MCF 10A (cell line): Measurements from ENCODE around the gene FXR1. TPM values are rescaled to one million over a fixed set of nuclear protein-coding genes. Genes with fewer than 3 reads are reported as not detected.

Source experiments
- BruUV-seq: library from RNA; stranded (reverse); fragments of 400-500 nt; replicated peaks from 2 replicates; lab custom pipeline; 2021; lab: Mats Ljungman, UMichigan
- CTCF ChIA-PET: fragments of 300-600 bp; sonication (Branson Sonifier 250); formaldehyde crosslinking; extraction: SDS; loops from one replicate; lab custom pipeline; 2021; ENCODE audit warnings: antibody characterized with exemption, inconsistent platforms; lab: Yijun Ruan, JAX
- POLR2A ChIA-PET: fragments of 300-600, 350-650 bp; sonication (Branson Sonifier 250); formaldehyde crosslinking; extraction: SDS; loops from one replicate; lab custom pipeline; 2020; ENCODE audit warnings: antibody characterized with exemption, inconsistent platforms; lab: Yijun Ruan, JAX
- DNase-seq: peaks from one replicate; pipeline ENCODE4 v3.0.0-alpha.2; 2018; ENCODE audit not compliant: unreplicated experiment
- H3K27ac Mint-ChIP-seq: one replicate; pipeline ENCODE4 v1.8.0; 2022; ENCODE audit warnings: mild to moderate bottlenecking, low read depth, mixed read lengths; ENCODE audit not compliant: unreplicated experiment
- H3K27me3 Mint-ChIP-seq: one replicate; pipeline ENCODE4 v1.8.0; 2022; ENCODE audit warnings: mixed read lengths; ENCODE audit not compliant: insufficient read depth, unreplicated experiment
- H3K36me3 Mint-ChIP-seq: one replicate; pipeline ENCODE4 v1.8.0; 2022; ENCODE audit warnings: mild to moderate bottlenecking, moderate library complexity, mixed read lengths; ENCODE audit not compliant: insufficient read depth, unreplicated experiment
- H3K4me1 Mint-ChIP-seq: one replicate; pipeline ENCODE4 v1.8.0; 2022; ENCODE audit warnings: mixed read lengths; ENCODE audit not compliant: insufficient read depth, unreplicated experiment
- H3K4me3 Mint-ChIP-seq: one replicate; pipeline ENCODE4 v1.8.0; 2022; ENCODE audit warnings: mild to moderate bottlenecking, moderate library complexity, mixed read lengths; ENCODE audit not compliant: unreplicated experiment
- H3K9me3 Mint-ChIP-seq: one replicate; pipeline ENCODE4 v1.8.0; 2022; ENCODE audit warnings: mixed read lengths; ENCODE audit not compliant: unreplicated experiment
- CTCF ChIP-seq: fragments of 200-600 bp; IDR thresholded peaks from one replicate; pipeline ENCODE4 v1.8.0; 2022; ENCODE audit warnings: antibody characterized with exemption, mild to moderate bottlenecking; ENCODE audit not compliant: unreplicated experiment
- intact Hi-C: fragments of 100-400 bp; cut with micrococcal nuclease; formaldehyde crosslinking; loops from 2 replicates; pipeline ENCODE4 v1.14.1; 2022
- total RNA-seq: library from RNA; stranded (reverse); gene quantifications from 2 replicates; pipeline ENCODE4 v1.2.3, GENCODE V29; 2022

Gene FXR1
- total RNA-seq, 1 experiment from 2014 or later = 166 TPM

GRCh38 chr3:180973543-180973942 is 61.1 kb downstream of the FXR1 start:
- intact Hi-C loops = no loop called here
- Mint-ChIP-seq H3K4me3 (no peak overlapping the region), H3K27ac (no peak overlapping the region), H3K4me1 (no peaks in the 10 kb centered on the region), H3K27me3 (no peaks in the 10 kb centered on the region), H3K9me3 (no peaks in the 10 kb centered on the region), H3K36me3 (peaks cover 64% of the 10 kb centered on the region)
- TF ChIP-seq CTCF = no peak
- no peak for DNase-seq
- ChIA-PET POLR2A (interaction anchor here (0.6 to 1.2 kb wide), 2 partner anchors 18 to 126 kb away, joined by 3 to 4 read pairs; no protein-coding TSS in a partner anchor), CTCF (no interaction called here)
- no TSS peak for BruUV-seq

- CTCF ChIA-PET = no interaction called here
Measured at GRCh38 chr3:180974286-180974685, 61.8 kb downstream of the FXR1 start.

GRCh38 chr3:180977498-180977897 is 65.0 kb downstream of the FXR1 start:
- intact Hi-C loops = loop anchor here (5.0 kb wide), 1 partner anchor 175 kb away; no protein-coding TSS in a partner anchor
- POLR2A ChIA-PET = interaction anchor here (0.6 to 4.1 kb wide), 5 partner anchors 10 to 65 kb away, joined by 3 to 15 read pairs (median 3); partner anchors contain the start of genes DNAJC19 and FXR1
- CTCF ChIA-PET = interaction anchor here (1.2 kb wide), 1 partner anchor 11 kb away, joined by 4 read pairs; no protein-coding TSS in a partner anchor
- no TSS peak for BruUV-seq
- Mint-ChIP-seq H3K9me3 (no peaks in the 10 kb centered on the region), H3K36me3 (peaks cover 54% of the 10 kb centered on the region), H3K4me1 (no peaks in the 10 kb centered on the region), H3K27me3 (no peaks in the 10 kb centered on the region), H3K4me3 (no peak overlapping the region), H3K27ac (no peak overlapping the region)
- no peak for TF ChIP-seq CTCF
- DNase-seq = no peak

More at GRCh38 chr3:180974286-180974685, 61.8 kb downstream of the FXR1 start:
- H3K4me3 Mint-ChIP-seq = no peak overlapping the region
- peaks cover 64% of the 10 kb centered on the region for H3K36me3 Mint-ChIP-seq
- no peak overlapping the region for H3K27ac Mint-ChIP-seq
- DNase-seq = no peak
- TF ChIP-seq CTCF = no peak
- H3K9me3 Mint-ChIP-seq = no peaks in the 10 kb centered on the region
- no peaks in the 10 kb centered on the region for H3K27me3 Mint-ChIP-seq
- intact Hi-C loops = no loop called here
- no peaks in the 10 kb centered on the region for H3K4me1 Mint-ChIP-seq
- POLR2A ChIA-PET = interaction anchor here (1.2 kb wide), 1 partner anchor 17 kb away, joined by 4 read pairs; no protein-coding TSS in a partner anchor
- no TSS peak for BruUV-seq

- H3K27ac Mint-ChIP-seq = no peak overlapping the region
- POLR2A ChIA-PET = interaction anchor here (0.9 to 1.6 kb wide), 3 partner anchors 9 to 10 kb away, joined by 3 to 10 read pairs (median 5); partner anchors contain the start of gene DNAJC19
Measured at GRCh38 chr3:180979961-180980360, 67.5 kb downstream of the FXR1 start.

More at GRCh38 chr3:180979961-180980360, 67.5 kb downstream of the FXR1 start:
- intact Hi-C loops = loop anchor here (5.0 to 10.0 kb wide), 2 partner anchors 178 to 285 kb away; no protein-coding TSS in a partner anchor
- no peaks in the 10 kb centered on the region for H3K27me3 Mint-ChIP-seq
- H3K36me3 Mint-ChIP-seq = peaks cover 58% of the 10 kb centered on the region
- no peak for TF ChIP-seq CTCF
- no peaks in the 10 kb centered on the region for H3K4me1 Mint-ChIP-seq
- no peak overlapping the region for H3K4me3 Mint-ChIP-seq
- no TSS peak for BruUV-seq
- DNase-seq = no peak
- CTCF ChIA-PET = interaction anchor here (0.6 to 1.2 kb wide), 4 partner anchors 9 to 944 kb away, joined by 3 to 5 read pairs (median 4); partner anchors contain the start of gene DNAJC19
- H3K9me3 Mint-ChIP-seq = no peaks in the 10 kb centered on the region
